ENCODE data around the gene KLHL42.

The KLHL42 gene

DNA sequence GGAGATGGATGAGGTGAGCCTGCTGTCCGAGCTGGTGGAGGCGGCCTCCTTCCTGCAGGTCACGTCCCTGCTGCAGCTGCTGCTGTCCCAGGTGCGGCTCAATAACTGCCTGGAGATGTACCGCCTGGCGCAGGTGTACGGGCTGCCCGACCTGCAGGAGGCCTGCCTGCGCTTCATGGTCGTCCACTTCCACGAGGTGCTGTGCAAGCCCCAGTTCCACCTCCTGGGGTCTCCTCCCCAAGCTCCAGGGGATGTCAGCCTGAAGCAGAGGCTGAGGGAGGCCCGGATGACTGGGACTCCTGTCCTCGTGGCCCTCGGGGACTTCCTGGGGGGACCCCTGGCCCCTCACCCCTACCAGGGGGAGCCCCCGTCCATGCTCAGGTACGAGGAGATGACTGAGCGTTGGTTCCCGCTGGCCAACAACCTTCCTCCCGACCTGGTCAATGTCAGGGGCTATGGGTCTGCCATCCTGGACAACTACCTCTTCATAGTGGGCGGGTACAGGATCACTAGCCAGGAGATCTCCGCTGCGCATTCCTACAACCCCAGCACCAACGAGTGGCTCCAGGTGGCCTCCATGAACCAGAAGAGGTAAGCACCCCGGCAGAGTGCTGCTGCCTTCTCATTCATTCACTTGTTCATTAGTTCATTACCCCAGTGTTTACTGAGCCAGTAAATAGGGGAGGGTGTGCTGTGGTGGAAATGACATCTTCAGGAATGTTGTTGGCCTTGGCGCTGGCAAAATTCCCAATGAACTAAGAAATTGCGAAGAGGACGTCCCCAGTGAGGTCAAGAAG is 777 bp downstream of the KLHL42 start:
- DNase-seq (ENCODE audit: low spot score) = peak; percentile 42

GRCh38 chr12:27781680-27782079 is 1.6 kb downstream of the KLHL42 start:
- no peak for DNase-seq (ENCODE audit: low spot score)

DNA sequence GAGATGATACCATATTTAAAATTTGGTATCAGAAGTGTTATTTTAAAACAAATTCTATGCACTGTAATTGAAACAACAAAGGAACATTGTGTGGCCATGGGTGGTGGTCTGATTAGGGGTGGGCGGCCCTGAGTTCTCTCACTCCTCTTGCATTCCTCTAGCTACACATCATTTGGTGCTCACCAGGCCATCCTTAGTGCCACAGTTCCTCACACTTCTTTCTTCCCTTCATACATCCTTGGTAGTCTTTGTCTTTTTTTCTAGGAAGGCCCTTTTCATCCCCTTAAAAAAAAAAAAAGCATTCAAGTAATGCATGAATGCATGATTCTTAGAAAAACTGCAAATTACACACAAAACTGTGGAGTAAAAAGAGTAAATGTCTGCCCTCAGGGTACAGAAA is 2.4 kb downstream of the KLHL42 start:
- no peak for DNase-seq (ENCODE audit: low spot score)

GRCh38 chr12:27785882-27786570 is 6.0 kb downstream of the KLHL42 start:
- DNase-seq (ENCODE audit: low spot score) = no peak

DNA sequence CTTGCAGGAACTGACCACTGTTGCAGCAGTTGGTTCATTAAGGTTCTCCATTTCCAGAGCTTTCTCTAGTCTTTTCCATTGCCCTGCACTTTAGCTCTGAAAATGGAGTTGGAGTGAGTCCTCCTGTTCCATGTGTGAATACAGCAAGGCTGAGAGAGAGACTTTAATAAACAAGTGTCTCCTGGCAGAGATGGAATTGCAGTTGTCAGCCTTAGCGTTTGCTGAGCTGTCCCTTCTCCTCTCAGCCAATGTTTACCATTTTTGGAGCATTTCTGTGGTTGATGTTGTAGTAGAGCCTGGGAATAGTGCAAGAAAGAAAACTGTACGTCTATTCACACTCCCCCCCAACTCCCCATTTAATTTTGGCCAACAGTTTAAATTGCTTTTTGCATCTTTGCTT is 7.5 kb downstream of the KLHL42 start:
- DNase-seq (ENCODE audit: low spot score) = no peak

- DNase-seq (ENCODE audit: low spot score) = no peak
Measured at GRCh38 chr12:27790179-27790578, 10.1 kb downstream of the KLHL42 start.

- no peak for DNase-seq (ENCODE audit: low spot score)
Measured at GRCh38 chr12:27794818-27795584, 15.0 kb downstream of the KLHL42 start.

GRCh38 chr12:27796128-27796527 is 16.1 kb downstream of the KLHL42 start:
- no peak for DNase-seq (ENCODE audit: low spot score)

- DNase-seq (ENCODE audit: low spot score) = no peak
Measured at GRCh38 chr12:27797301-27798025, 17.4 kb downstream of the KLHL42 start.

- DNase-seq (ENCODE audit: low spot score) = no peak
Measured at GRCh38 chr12:27800819-27801218, 20.8 kb downstream of the KLHL42 start.

DNA sequence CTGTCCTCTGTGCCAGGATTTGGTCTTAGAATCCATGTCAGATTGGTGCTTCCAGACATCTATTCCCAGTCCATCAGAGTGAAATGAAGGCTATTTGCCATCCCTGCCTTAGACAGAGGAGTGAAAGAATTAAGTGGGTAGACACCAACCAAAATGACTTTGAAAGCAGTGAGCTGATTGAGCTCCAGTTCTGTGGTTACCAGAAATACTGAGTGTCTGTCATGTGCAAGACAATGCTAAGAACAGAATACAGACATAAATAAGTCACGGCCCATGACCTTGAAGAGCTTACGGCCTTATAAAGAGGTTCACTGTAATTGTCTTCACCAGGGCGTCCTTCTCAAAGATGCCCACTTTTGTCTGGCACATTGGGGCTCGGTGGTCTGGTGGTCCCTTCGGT is 21.6 kb downstream of the KLHL42 start:
- DNase-seq (ENCODE audit: low spot score) = no peak

DNA sequence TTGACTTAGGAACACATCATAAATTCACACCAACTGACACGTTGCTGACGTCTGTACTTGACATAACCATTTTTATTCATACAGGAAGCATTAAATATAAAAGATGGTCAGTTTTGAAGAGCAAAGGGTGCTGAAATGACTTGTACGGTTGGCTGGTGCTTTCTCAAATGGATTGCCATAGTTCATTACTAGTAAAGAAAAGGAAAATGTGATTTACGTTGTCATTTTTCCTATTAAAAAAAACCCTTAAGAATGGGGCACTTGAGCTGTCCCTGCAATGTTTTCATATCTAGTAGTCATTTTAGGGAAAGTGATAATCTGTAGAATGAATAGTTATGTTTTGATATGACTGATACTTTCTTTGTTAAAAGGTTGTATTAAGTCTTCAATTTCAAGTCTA is 22.5 kb downstream of the KLHL42 start:
- no peak for DNase-seq (ENCODE audit: low spot score)

DNA sequence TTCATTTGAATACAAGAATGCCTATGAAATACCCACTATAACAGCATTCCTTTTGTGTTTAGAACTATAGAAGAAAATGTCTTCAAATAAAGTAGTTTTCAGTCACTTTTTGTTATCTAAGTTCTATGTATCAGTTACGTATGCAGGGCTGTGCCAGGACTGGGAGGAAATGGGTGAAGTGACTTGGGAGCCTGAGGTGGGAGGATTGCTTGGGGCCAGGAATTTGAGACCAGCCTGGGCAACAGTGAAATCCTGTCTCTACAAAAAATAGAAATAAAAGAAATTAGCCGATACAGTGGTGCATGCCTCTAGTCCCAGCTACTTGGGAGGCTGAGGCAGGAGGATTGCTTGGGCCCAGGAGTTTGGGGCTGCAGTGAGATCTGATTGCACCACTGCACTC is 22.9 kb downstream of the KLHL42 start:
- DNase-seq (ENCODE audit: low spot score) = no peak

DNA sequence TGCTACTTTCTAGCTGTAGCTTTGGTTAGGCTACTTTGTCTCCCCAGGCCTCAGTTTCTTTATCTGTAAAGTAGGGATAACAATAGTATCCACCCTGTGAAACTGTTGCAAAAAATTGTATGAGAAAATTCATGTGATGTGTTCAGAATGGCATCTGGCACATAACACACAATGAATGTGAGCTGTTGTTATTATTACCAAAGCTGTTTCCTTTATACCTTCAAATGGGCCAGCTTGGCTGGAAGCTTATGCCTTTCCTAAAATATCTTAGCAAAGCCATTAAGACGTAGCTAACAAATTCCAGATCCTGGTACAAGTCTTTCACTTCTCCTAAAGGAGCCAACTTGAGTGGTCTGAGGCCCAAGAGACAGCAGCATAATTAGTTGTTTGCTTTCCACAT is 25.2 kb downstream of the KLHL42 start:
- no peak for DNase-seq (ENCODE audit: low spot score)

DNA sequence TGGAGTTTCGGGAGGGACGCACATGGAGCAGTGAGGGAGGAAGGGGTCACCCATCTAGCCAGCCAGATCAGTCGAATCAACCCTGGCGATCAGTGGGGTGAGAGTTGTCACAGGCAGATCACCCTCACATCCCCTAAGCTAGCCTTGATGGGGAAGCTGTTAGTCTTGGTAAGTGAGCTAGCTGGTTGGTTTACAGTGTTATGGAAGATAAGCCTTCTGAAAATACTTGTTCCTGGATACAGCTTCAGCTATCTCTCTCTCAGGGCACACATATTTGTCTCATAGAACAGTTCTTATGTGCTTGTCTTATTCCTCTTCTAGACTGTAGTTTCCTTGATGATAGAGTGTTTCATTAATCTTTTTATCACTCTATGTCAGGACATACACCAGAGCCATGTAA is 26.2 kb downstream of the KLHL42 start:
- DNase-seq (ENCODE audit: low spot score) = no peak

GRCh38 chr12:27807063-27807703 is 27.1 kb downstream of the KLHL42 start:
- DNase-seq (ENCODE audit: low spot score) = no peak

DNA sequence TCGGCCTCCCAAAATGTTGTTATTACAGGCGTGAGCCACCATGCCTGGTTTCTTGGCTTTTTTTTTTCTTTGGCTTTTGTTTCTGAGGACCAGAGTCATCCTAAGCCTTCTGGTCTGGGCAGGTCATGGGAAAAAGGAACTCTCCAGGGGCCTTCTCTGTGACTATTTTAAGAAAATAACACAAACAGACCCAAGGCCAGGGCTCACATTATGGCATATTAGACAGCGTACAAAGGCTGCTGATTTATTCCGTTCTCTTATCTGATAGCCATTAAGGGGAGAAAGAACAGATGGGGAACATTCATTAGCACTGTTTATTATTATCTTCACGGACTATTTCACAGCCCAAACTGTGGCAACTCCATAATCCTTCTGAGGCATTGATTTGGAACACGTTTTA is 28.8 kb downstream of the KLHL42 start:
- DNase-seq (ENCODE audit: low spot score) = no peak

GRCh38 chr12:27810756-27811155 is 30.7 kb downstream of the KLHL42 start:
- no peak for DNase-seq (ENCODE audit: low spot score)

DNA sequence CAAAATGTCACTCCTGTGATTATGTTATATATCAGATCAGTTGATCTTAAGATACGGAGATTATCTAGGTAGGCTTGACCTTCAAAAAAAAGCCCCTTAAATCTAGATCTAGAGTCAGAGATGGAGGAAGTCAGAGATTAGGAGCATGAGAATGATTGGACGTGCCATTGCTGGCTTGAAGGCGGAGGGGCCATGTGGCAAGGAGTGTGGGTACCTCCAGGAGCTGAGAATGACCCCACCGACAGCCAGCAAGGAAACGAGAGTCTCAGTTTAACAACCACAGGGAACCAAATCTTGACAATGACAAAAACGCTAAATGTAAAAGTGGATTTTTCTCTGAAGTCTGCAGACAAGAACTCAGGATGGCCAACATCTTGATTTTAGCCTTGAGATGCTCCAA is 32.5 kb downstream of the KLHL42 start:
- no peak for DNase-seq (ENCODE audit: low spot score)

DNA sequence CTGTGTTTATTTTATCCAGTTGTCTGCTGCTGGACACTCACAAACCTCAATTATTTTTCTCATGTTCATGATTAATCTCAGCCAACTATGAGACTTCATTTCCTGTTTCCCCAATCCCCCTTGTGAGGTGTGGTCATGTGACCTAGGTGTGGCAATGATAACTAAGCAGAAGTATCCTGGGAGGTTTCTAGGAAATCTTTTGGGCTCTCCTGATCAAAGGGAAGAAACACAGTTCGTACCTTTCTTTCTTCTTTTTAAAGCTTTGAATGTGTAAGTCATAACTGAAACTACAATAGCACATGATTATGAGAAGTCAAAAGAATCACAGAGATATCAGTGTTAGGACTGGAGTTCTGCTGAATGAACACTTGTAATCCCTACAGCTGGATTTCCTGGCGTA is 34.4 kb downstream of the KLHL42 start:
- no peak for DNase-seq (ENCODE audit: low spot score)

DNA sequence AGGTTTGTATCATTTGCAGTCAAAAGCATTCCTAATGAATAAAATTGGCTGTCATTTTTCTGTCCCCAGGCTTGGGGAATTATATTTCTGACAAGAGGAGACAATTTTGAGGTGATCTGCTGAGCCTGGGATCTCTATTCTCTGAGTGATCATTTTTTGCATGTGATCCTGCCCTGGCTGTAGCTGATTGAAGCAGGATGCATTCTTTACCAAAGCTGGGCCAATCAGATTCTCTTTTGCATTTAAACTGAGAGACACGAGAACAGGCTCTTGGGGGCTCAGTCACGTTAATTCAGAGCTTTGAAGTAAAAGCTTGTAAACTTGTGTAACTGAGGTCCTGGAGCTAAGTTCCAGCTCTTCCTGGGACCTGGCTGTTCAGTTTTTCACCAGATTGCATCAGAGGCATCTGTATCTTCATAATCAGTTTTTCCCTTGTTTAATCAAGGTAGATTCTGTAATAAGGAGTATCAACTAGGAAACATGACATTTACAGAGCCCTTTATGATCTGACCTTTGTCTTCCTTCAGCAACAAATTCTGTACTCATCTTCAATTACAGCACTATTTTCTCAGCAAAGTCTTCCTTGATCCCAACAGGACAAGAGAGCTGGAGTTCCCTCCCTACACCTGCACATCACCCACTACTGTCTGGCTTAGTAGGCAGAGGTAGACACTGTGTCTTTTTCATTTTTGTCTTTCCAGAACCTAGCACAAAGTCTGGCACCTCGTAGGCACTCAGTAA is 35.0 kb downstream of the KLHL42 start:
- no peak for DNase-seq (ENCODE audit: low spot score)

Data from HuH-7 (cell line).